Glutamatergic neuron (in vitro differentiated cells): ENCODE data around the gene KRT5. TPM values are rescaled to one million over a fixed set of nuclear protein-coding genes. Genes with fewer than 3 reads are reported as not detected.

Experiments
- DNase-seq: peaks from one replicate; pipeline ENCODE4 v3.0.0; 2022
- H3K27ac Mint-ChIP-seq: one replicate; pipeline ENCODE4 v1.8.0; 2020; ENCODE audit warnings: mild to moderate bottlenecking, mixed read lengths, inconsistent platforms; ENCODE audit not compliant: unreplicated experiment
- H3K27me3 Mint-ChIP-seq: one replicate; pipeline ENCODE4 v1.8.0; 2020; ENCODE audit warnings: mild to moderate bottlenecking, moderate library complexity, mixed read lengths, inconsistent platforms; ENCODE audit not compliant: unreplicated experiment
- H3K36me3 Mint-ChIP-seq: one replicate; pipeline ENCODE4 v1.8.0; 2020; ENCODE audit warnings: mild to moderate bottlenecking, mixed read lengths, inconsistent platforms; ENCODE audit not compliant: unreplicated experiment
- H3K4me1 Mint-ChIP-seq: one replicate; pipeline ENCODE4 v1.8.0; 2020; ENCODE audit warnings: mild to moderate bottlenecking, low read depth, mixed read lengths, inconsistent platforms; ENCODE audit not compliant: unreplicated experiment
- H3K4me3 Mint-ChIP-seq: one replicate; pipeline ENCODE4 v1.8.0; 2020; ENCODE audit warnings: mild to moderate bottlenecking, mixed read lengths, inconsistent platforms; ENCODE audit not compliant: unreplicated experiment
- H3K9me3 Mint-ChIP-seq: one replicate; pipeline ENCODE4 v1.8.0; 2020; ENCODE audit warnings: mild to moderate bottlenecking, moderate library complexity, mixed read lengths, inconsistent platforms; ENCODE audit not compliant: unreplicated experiment
- CTCF ChIP-seq: fragments of 200-600 bp; sonication (generic); IDR thresholded peaks from one replicate; pipeline ENCODE4 v1.5.0; 2021; ENCODE audit not compliant: partially characterized antibody, unreplicated experiment
- total RNA-seq: library from RNA; stranded (reverse); fragmentation: NEBNext Ultra II Directional; extraction: Animal tissue kit (Norgen Biotek cat#: 25700); gene quantifications from one replicate; pipeline ENCODE4 v1.2.1, GENCODE V29; 2021; ENCODE audit not compliant: unreplicated experiment

KRT5 gene
- total RNA-seq, 1 donor from 2014 or later, result not detected

- TF ChIP-seq CTCF, result no peak
- no peak for DNase-seq
- Mint-ChIP-seq H3K4me1 (no peaks in the 10 kb centered on the region), H3K9me3 (no peaks in the 10 kb centered on the region), H3K27me3 (peaks cover 1% of the 10 kb centered on the region), H3K27ac (no peak overlapping the region), H3K4me3 (no peak overlapping the region), H3K36me3 (no peaks in the 10 kb centered on the region)
Measured at GRCh38 chr12:52524898-52525591, 4.9 kb upstream of the KRT5 start.

GRCh38 chr12:52524241-52524897 is 4.2 kb upstream of the KRT5 start:
- Mint-ChIP-seq H3K36me3 (peaks cover 4% of the 10 kb centered on the region), H3K27ac (no peak overlapping the region)
- no peak for DNase-seq

GRCh38 chr12:52523824-52524223 is 3.6 kb upstream of the KRT5 start:
- Mint-ChIP-seq H3K36me3 (peaks cover 5% of the 10 kb centered on the region), H3K4me3 (no peak overlapping the region), H3K9me3 (peaks cover 3% of the 10 kb centered on the region), H3K27me3 (no peaks in the 10 kb centered on the region), H3K27ac (no peak overlapping the region), H3K4me1 (no peaks in the 10 kb centered on the region)
- TF ChIP-seq CTCF, result no peak
- DNase-seq, result no peak

More at GRCh38 chr12:52524241-52524897, 4.2 kb upstream of the KRT5 start:
- Mint-ChIP-seq H3K27me3 (no peaks in the 10 kb centered on the region), H3K4me3 (no peak overlapping the region), H3K9me3 (peaks cover 1% of the 10 kb centered on the region), H3K4me1 (no peaks in the 10 kb centered on the region)
- TF ChIP-seq CTCF, result no peak

GRCh38 chr12:52522346-52523011 is 2.3 kb upstream of the KRT5 start:
- DNase-seq, result no peak
- H3K27ac Mint-ChIP-seq, result no peak overlapping the region
- TF ChIP-seq CTCF, result no peak

More at GRCh38 chr12:52522346-52523011, 2.3 kb upstream of the KRT5 start:
- Mint-ChIP-seq H3K27me3 (no peaks in the 10 kb centered on the region), H3K36me3 (peaks cover 8% of the 10 kb centered on the region), H3K4me3 (no peak overlapping the region), H3K4me1 (no peaks in the 10 kb centered on the region), H3K9me3 (peaks cover 3% of the 10 kb centered on the region)
